CD4-positive, alpha-beta T cell treated with Interleukin-12 subunit alpha and Interleukin-12 subunit beta, for 1 hour (primary cell): ENCODE data around the gene PTPRN2.
A peak's percentile ranks its signal among the peaks of the same experiment; 100 is the strongest.
"Not testable (repeated sequence)": the region's sequence is repeated elsewhere in the genome, so short reads cannot be mapped to it uniquely, and the experiment has no call there.

Experiments used
- DNase-seq: peaks from one replicate; pipeline ENCODE4 v3.0.0-alpha.2; 2020

Gene PTPRN2

GRCh38 chr7:157903296-157903695 is 684.3 kb downstream of the PTPRN2 start:
- no peak for DNase-seq

GRCh38 chr7:157901816-157902610 is 685.6 kb downstream of the PTPRN2 start:
- DNase-seq, result not testable (repeated sequence)

GRCh38 chr7:157901166-157901565 is 686.5 kb downstream of the PTPRN2 start:
- no peak for DNase-seq

- no peak for DNase-seq
These were observed 687.1 kb downstream of the PTPRN2 start for GRCh38 chr7:157900556-157900955.

GRCh38 chr7:157900011-157900410 is 687.6 kb downstream of the PTPRN2 start:
- DNase-seq, result no peak

GRCh38 chr7:157898802-157899505 is 688.7 kb downstream of the PTPRN2 start:
- DNase-seq, result no peak

GRCh38 chr7:157898261-157898660 is 689.4 kb downstream of the PTPRN2 start:
- no peak for DNase-seq

- no peak for DNase-seq
These were observed 689.9 kb downstream of the PTPRN2 start for GRCh38 chr7:157897681-157898080.

- DNase-seq, result no peak
These were observed 690.7 kb downstream of the PTPRN2 start for GRCh38 chr7:157896774-157897555.

GRCh38 chr7:157896376-157896675 is 691.3 kb downstream of the PTPRN2 start:
- not testable (repeated sequence) for DNase-seq

GRCh38 chr7:157895520-157896375 is 691.9 kb downstream of the PTPRN2 start:
- DNase-seq, result no peak

GRCh38 chr7:157895098-157895497 is 692.5 kb downstream of the PTPRN2 start:
- not testable (repeated sequence) for DNase-seq

GRCh38 chr7:157893535-157894044 is 694.0 kb downstream of the PTPRN2 start:
- DNase-seq, result no peak

GRCh38 chr7:157892751-157893523 is 694.7 kb downstream of the PTPRN2 start:
- DNase-seq, result no peak

GRCh38 chr7:157890921-157891401 is 696.7 kb downstream of the PTPRN2 start:
- DNase-seq, result peak; percentile 9

GRCh38 chr7:157889480-157889879 is 698.1 kb downstream of the PTPRN2 start:
- DNase-seq, result no peak

- DNase-seq, result no peak
These were observed 699.0 kb downstream of the PTPRN2 start for GRCh38 chr7:157888579-157888978.

GRCh38 chr7:157887400-157887799 is 700.2 kb downstream of the PTPRN2 start:
- DNase-seq, result no peak

GRCh38 chr7:157886711-157887110 is 700.9 kb downstream of the PTPRN2 start:
- no peak for DNase-seq

GRCh38 chr7:157886266-157886665 is 701.4 kb downstream of the PTPRN2 start:
- no peak for DNase-seq

GRCh38 chr7:157885140-157885539 is 702.5 kb downstream of the PTPRN2 start:
- no peak for DNase-seq
